HG03045 (cell line): ENCODE results near the gene BICDL1.
"Not testable (repeated sequence)": the region's sequence is repeated elsewhere in the genome, so short reads cannot be mapped to it uniquely, and the experiment has no call there.

ENCODE experiments used
- ATAC-seq: cut with Tn5 transposase; IDR thresholded peaks from one replicate; pipeline ENCODE4 v1.9.1; 2021; ENCODE audit warnings: mild to moderate bottlenecking, moderate library complexity; ENCODE audit not compliant: unreplicated experiment

BICDL1 gene

GRCh38 chr12:119988472-119989360, at the start of gene BICDL1:
Gene BICDL1 (plus strand): TSS chr12:119989236. CDS start chr12:119989869, 633 bp downstream.
- ATAC-seq = peak; percentile 84

GRCh38 chr12:119940897-119941296, 48.1 kb upstream of the BICDL1 start:
- ATAC-seq = no peak

GRCh38 chr12:119942386-119942785, 46.6 kb upstream of the BICDL1 start:
- no peak for ATAC-seq

- ATAC-seq = no peak
These were observed 42.8 kb upstream of the BICDL1 start for GRCh38 chr12:119946213-119946612.

- no peak for ATAC-seq
These were observed 39.9 kb upstream of the BICDL1 start for GRCh38 chr12:119949145-119949544.

GRCh38 chr12:119949594-119949993, 39.4 kb upstream of the BICDL1 start:
- no peak for ATAC-seq

GRCh38 chr12:119956047-119956446, 33.0 kb upstream of the BICDL1 start:
- no peak for ATAC-seq

GRCh38 chr12:119957135-119957534, 31.9 kb upstream of the BICDL1 start:
- ATAC-seq = no peak

GRCh38 chr12:119959435-119959834, 29.6 kb upstream of the BICDL1 start:
- no peak for ATAC-seq

GRCh38 chr12:119964123-119964522, 24.9 kb upstream of the BICDL1 start:
- ATAC-seq = no peak

- ATAC-seq = no peak
These were observed 24.1 kb upstream of the BICDL1 start for GRCh38 chr12:119964929-119965328.

- ATAC-seq = no peak
These were observed 8.8 kb upstream of the BICDL1 start for GRCh38 chr12:119980242-119980641.

- ATAC-seq = not testable (repeated sequence)
These were observed 8.3 kb upstream of the BICDL1 start for GRCh38 chr12:119980702-119981101.

GRCh38 chr12:119989361-119989730, 310 bp downstream of the BICDL1 start:
- ATAC-seq = peak; percentile 29

GRCh38 chr12:119989731-119990381, 820 bp downstream of the BICDL1 start:
- peak; percentile 46 for ATAC-seq

- no peak for ATAC-seq
These were observed 1.4 kb downstream of the BICDL1 start for GRCh38 chr12:119990382-119990874.

GRCh38 chr12:119992129-119992705, 3.2 kb downstream of the BICDL1 start:
- ATAC-seq = no peak

GRCh38 chr12:119994892-119995658, 6.0 kb downstream of the BICDL1 start:
- ATAC-seq = no peak

GRCh38 chr12:119996417-119996816, 7.4 kb downstream of the BICDL1 start:
- no peak for ATAC-seq

GRCh38 chr12:119998471-119999245, 9.6 kb downstream of the BICDL1 start:
- ATAC-seq = no peak
